CD14-positive monocyte (primary cell): Measurements from ENCODE around the gene FANCI. TPM values are rescaled to one million over a fixed set of nuclear protein-coding genes. Genes with fewer than 3 reads are reported as not detected.

Experiments
- DNase-seq, 3 donors: peaks; one replicate each; pipeline ENCODE4 v3.0.0-alpha.2; 2011 to 2022
- H2AFZ ChIP-seq: 2 replicates; pipeline ENCODE4 v1.6.0; 2012; ENCODE audit warnings: mild to moderate bottlenecking, low read depth, low read length, inconsistent platforms; ENCODE audit not compliant: insufficient read depth, poor library complexity, severe bottlenecking
- H3K27ac ChIP-seq, 2 donors: 1 replicate in 1 of 2; 2 replicates in 1 of 2; pipeline ENCODE4 v1.5.1; 2012 to 2013; ENCODE audit warnings: low read length in 2 of 2, control low read depth in 1 of 2, inconsistent platforms in 1 of 2, low read depth in 1 of 2, mild to moderate bottlenecking in 1 of 2
- H3K27me3 ChIP-seq, 2 donors: one replicate each; pipeline versions ENCODE4 v1.6.0 to v1.6.1; 2011 to 2013; ENCODE audit warnings: low read length in 2 of 2; ENCODE audit not compliant: control insufficient read depth in 2 of 2, insufficient read depth in 2 of 2
- H3K36me3 ChIP-seq, 2 donors: replicated peaks in 1 of 2; 1 replicate in 1 of 2; 2 replicates in 1 of 2; pipeline versions ENCODE4 v1.5.1 to v1.6.1; 2012 to 2013; ENCODE audit warnings: low read length in 2 of 2, control low read depth in 1 of 2, inconsistent platforms in 1 of 2, mild to moderate bottlenecking in 1 of 2; ENCODE audit not compliant: insufficient read depth in 2 of 2, control insufficient read depth in 1 of 2
- H3K4me1 ChIP-seq, 2 donors: 1 replicate in 1 of 2; 2 replicates in 1 of 2; pipeline versions ENCODE4 v1.5.1 to v1.6.1; 2012 to 2013; ENCODE audit warnings: low read length in 2 of 2, control low read depth in 1 of 2, inconsistent platforms in 1 of 2, mild to moderate bottlenecking in 1 of 2, moderate library complexity in 1 of 2; ENCODE audit not compliant: insufficient read depth in 2 of 2, control insufficient read depth in 1 of 2
- H3K4me2 ChIP-seq: replicated peaks from 2 replicates; pipeline ENCODE3; 2012; ENCODE audit warnings: low read length, moderate library complexity, mild to moderate bottlenecking; ENCODE audit not compliant: poor library complexity, severe bottlenecking; ENCODE audit errors: extremely low read depth
- H3K4me3 ChIP-seq, 3 experiments: fragments of 200-600 bp in 1 of 3; sonication (generic) in 1 of 3; replicated peaks in 1 of 3; 1 replicate in 2 of 3; 2 replicates in 1 of 3; pipeline ENCODE4 v1.5.1; 2011 to 2013; ENCODE audit warnings: low read length in 3 of 3, mild to moderate bottlenecking in 3 of 3, control low read depth in 2 of 3, low read depth in 2 of 3, inconsistent platforms in 1 of 3, moderate library complexity in 1 of 3
- H3K79me2 ChIP-seq: 2 replicates; pipeline ENCODE4 v1.6.0; 2012; ENCODE audit warnings: mild to moderate bottlenecking, control low read depth, inconsistent platforms, low read length, moderate library complexity; ENCODE audit not compliant: insufficient read depth
- H3K9ac ChIP-seq: 2 replicates; pipeline ENCODE4 v1.6.0; 2017; ENCODE audit warnings: low read length, mild to moderate bottlenecking; ENCODE audit not compliant: insufficient read depth, poor library complexity, severe bottlenecking
- H3K9me3 ChIP-seq, 2 donors: replicated peaks in 1 of 2; 1 replicate in 1 of 2; 2 replicates in 1 of 2; pipeline versions ENCODE4 v1.5.1 to v1.6.1; 2012 to 2013; ENCODE audit warnings: low read length in 2 of 2, control low read depth in 1 of 2; ENCODE audit not compliant: control insufficient read depth in 1 of 2, insufficient read depth in 1 of 2
- H4K20me1 ChIP-seq: 2 replicates; pipeline ENCODE4 v1.6.0; 2012; ENCODE audit warnings: mild to moderate bottlenecking, low read length, control low read depth, moderate library complexity; ENCODE audit not compliant: insufficient read depth
- H3K27ac Mint-ChIP-seq, 7 donors: one replicate each; pipeline ENCODE4 v1.8.0; 2020; ENCODE audit warnings: mild to moderate bottlenecking in 7 of 7, mixed read lengths in 7 of 7, moderate library complexity in 6 of 7, inconsistent platforms in 2 of 7
- H3K27me3 Mint-ChIP-seq, 3 donors: one replicate each; pipeline ENCODE4 v1.8.0; 2021 to 2022; ENCODE audit warnings: low read depth in 3 of 3, mild to moderate bottlenecking in 3 of 3, mixed read lengths in 3 of 3, moderate library complexity in 3 of 3, inconsistent platforms in 1 of 3
- H3K36me3 Mint-ChIP-seq, 2 donors: one replicate each; pipeline ENCODE4 v1.8.0; 2020; ENCODE audit warnings: mixed read lengths in 2 of 2, inconsistent platforms in 1 of 2, mild to moderate bottlenecking in 1 of 2
- H3K4me1 Mint-ChIP-seq: one replicate; pipeline ENCODE4 v1.8.0; 2020; ENCODE audit warnings: mild to moderate bottlenecking, mixed read lengths
- H3K4me3 Mint-ChIP-seq, 2 donors: one replicate each; pipeline ENCODE4 v1.8.0; 2020; ENCODE audit warnings: mild to moderate bottlenecking in 2 of 2, mixed read lengths in 2 of 2, moderate library complexity in 1 of 2
- H3K9me3 Mint-ChIP-seq, 7 donors: one replicate each; pipeline ENCODE4 v1.8.0; 2020 to 2022; ENCODE audit warnings: mixed read lengths in 7 of 7, mild to moderate bottlenecking in 6 of 7, moderate library complexity in 6 of 7, inconsistent platforms in 2 of 7
- CTCF ChIP-seq: fragments of 200-600 bp; IDR thresholded peaks from one replicate; pipeline ENCODE4 v1.8.0; 2022; ENCODE audit warnings: antibody characterized with exemption, mild to moderate bottlenecking
- WGBS: methylation state at CpG from one replicate; pipeline ENCODE4 v1.1.5; 2013; ENCODE audit warnings: missing lambda C conversion rate; ENCODE audit not compliant: insufficient coverage; 5-methylcytosine and 5-hydroxymethylcytosine counted together
- intact Hi-C, 2 donors: fragments of 100-400 bp; cut with micrococcal nuclease; formaldehyde crosslinking; loops; one replicate each; pipeline versions ENCODE4 v1.15.0 to v1.15.1; 2023
- polyA plus RNA-seq, 3 donors: library from polyadenylated mRNA; depleted of rRNA in 1 of 3; unstranded in 2 of 3; stranded (reverse) in 1 of 3; fragments of 300-500 nt in 2 of 3; fragments of >200 nt in 1 of 3; fragmentation: Illumina TruSeq in 2 of 3; gene quantifications; 1 replicate in 2 of 3; 2 replicates in 1 of 3; pipeline ENCODE4 v1.2.3, GENCODE V29; 2012 to 2021

The FANCI gene
- polyA plus RNA-seq, 3 donors: 1.4 to 2.6 (median 1.5) TPM

- Histone ChIP-seq H3K9me3 (no peaks in the 10 kb centered on the region), H3K27ac (no peak overlapping the region), H3K4me2 (no peak overlapping the region), H3K36me3 (peaks cover 100% of the 10 kb centered on the region in 2 donors), H3K27me3 (no peaks in the 10 kb centered on the region), H3K4me1 (no peaks in the 10 kb centered on the region), H3K4me3 (no peak overlapping the region), H3K79me2 (peaks cover 19% of the 10 kb centered on the region), H3K9ac (no peak overlapping the region), H4K20me1 (peaks cover 96% of the 10 kb centered on the region), H2AFZ (no peak overlapping the region)
- H3K4me3 Mint-ChIP-seq: no peak overlapping the region
- H3K36me3 Mint-ChIP-seq: peaks cover 94 to 96% of the 10 kb centered on the region in 2 donors
- no peak for TF ChIP-seq CTCF
- intact Hi-C loops: no loop called here
- no peaks in the 10 kb centered on the region for H3K4me1 Mint-ChIP-seq
- WGBS: 94% methylated on average over 15 of the region's 15 CpGs
- DNase-seq: no peak
- H3K27ac Mint-ChIP-seq: peak overlapping the region in 1 of 7 donors; percentile 4
- peaks cover 0 to 3% (median 0%) of the 10 kb centered on the region in 3 donors for H3K27me3 Mint-ChIP-seq
- no peaks in the 10 kb centered on the region for H3K9me3 Mint-ChIP-seq
Observed at GRCh38 chr15:89322822-89323221, 79.0 kb downstream of the FANCI start.

DNA sequence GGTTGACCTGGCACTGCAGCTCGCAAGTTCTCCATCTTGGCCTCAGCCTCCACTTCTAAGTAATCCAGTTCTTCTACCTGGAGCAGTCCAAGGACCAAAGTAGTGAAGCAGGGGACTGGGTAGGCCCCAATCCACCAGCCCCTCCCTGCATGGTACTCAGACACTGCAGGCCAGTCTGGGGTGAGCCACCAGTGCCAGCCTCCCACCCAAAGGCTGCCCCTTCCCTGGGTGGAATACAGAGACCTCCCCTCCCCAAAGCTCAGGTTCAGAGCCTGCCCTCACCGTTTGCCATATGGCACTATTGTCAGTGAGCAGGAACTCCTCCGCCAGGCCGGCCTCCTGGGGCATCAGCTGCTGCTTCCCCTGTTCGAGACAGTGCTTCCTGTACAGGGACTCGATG, 80.0 kb downstream of the FANCI start:
- H3K9ac ChIP-seq: no peak overlapping the region
- H3K36me3 ChIP-seq: peaks cover 100% of the 10 kb centered on the region in 2 donors
- WGBS: 71% methylated on average over 6 of the region's 6 CpGs
- peaks cover 22% of the 10 kb centered on the region for H3K79me2 ChIP-seq
- H3K27ac ChIP-seq: no peak overlapping the region
- no peak overlapping the region for H3K4me3 Mint-ChIP-seq
- peaks cover 95 to 97% of the 10 kb centered on the region in 2 donors for H3K36me3 Mint-ChIP-seq
- H3K9me3 ChIP-seq: no peaks in the 10 kb centered on the region
- no peaks in the 10 kb centered on the region for H3K9me3 Mint-ChIP-seq
- H3K4me1 ChIP-seq: no peaks in the 10 kb centered on the region
- no peaks in the 10 kb centered on the region for H3K27me3 ChIP-seq
- peaks cover 99% of the 10 kb centered on the region for H4K20me1 ChIP-seq
- intact Hi-C loops: no loop called here
- no peak for TF ChIP-seq CTCF
- no peak overlapping the region for H3K4me3 ChIP-seq
- no peak overlapping the region for H2AFZ ChIP-seq
- DNase-seq: no peak
- peak overlapping the region in 2 of 7 donors; percentile 12 to 37 for H3K27ac Mint-ChIP-seq
- no peaks in the 10 kb centered on the region for H3K4me1 Mint-ChIP-seq
- H3K4me2 ChIP-seq: no peak overlapping the region
- peaks cover 0 to 3% (median 0%) of the 10 kb centered on the region in 3 donors for H3K27me3 Mint-ChIP-seq
